Measurements from ENCODE around the gene SLFN5. TPM values are rescaled to one million over a fixed set of nuclear protein-coding genes. Genes with fewer than 3 reads are reported as not detected.
"Not testable (repeated sequence)": the region's sequence is repeated elsewhere in the genome, so short reads cannot be mapped to it uniquely, and the experiment has no call there.

The SLFN5 gene
- polyA plus RNA-seq, 1 donor: 16.3 TPM

DNA sequence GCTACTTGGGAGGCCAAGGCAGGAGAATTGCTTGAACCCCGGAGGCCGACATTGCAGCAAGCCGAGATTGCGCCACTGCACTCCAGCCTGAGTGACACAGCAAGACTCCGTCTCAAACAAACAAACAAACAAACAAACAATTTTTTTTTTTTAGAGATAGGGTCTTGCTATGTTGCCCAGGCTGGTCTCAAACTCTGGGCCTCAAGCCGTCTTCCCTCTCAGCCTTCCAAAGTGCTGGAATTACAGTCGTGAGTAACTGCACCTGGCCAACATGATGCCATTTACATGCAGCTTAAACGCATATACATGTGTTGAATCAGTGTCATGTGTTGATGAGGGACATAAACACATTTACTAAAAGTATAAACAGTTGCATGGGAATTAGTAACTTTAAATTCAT is 2.0 kb upstream of the SLFN5 start:
- DNase-seq: no peak

DNA sequence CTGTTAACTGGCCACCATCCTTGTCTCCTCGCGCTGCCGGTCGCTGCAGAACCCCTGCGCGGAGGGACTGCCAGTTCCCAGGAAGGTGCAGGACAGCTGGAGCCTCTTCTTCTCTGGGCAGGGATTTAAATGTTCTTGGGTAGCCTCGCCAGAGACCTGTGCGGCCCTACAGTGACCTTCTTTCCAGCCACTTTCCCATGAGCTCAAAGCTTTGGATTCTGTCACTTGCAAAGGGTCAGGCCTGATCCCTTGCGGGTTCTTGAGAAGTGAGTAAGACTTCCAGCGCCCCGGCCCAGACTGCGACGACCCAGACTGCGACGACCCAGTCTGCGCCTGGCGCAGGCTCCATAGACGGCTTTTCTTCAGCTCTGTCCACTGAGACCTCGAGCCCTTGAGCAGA is 1.4 kb upstream of the SLFN5 start:
- no peak for DNase-seq

- peak; percentile 75 for DNase-seq
These were observed 591 bp upstream of the SLFN5 start for GRCh38 chr17:35242158-35242804.

DNA sequence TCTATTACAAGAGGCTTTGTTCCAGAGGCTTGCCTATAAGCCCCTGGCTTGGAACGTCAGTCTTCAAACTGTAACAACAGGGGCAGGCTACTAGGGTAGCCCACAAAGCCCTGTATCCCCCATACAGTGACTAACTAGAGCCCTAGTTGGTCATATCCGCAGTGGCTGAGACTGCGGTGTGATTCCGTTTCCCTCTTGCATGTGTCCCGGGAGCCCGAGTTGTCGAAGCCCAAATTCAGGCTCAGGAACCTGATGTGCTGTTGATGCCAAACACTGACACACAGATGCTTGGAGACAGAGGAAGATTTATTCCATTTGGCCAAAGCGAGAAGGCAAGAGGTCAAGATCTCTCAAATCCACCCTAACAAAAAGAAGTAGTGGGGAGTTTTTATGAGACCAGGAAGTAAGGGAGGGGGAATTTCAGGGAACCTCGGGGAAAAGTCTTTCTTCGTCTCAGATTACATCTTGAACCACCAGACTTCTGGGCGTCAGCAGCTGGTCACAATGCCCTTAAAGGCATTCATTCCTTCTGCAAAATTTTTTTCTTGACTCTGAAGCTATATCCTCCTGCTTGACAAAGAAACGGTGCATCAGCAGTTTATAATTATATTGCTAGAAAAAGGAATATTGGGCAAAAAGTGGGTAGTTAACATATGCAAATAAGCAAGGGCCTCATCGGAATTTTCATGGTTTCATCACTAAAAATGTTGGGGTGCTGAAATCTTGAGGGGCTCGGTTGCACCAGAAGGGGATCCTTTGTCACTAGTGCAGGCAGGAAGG is 879 bp downstream of the SLFN5 start:
- no peak for DNase-seq

DNA sequence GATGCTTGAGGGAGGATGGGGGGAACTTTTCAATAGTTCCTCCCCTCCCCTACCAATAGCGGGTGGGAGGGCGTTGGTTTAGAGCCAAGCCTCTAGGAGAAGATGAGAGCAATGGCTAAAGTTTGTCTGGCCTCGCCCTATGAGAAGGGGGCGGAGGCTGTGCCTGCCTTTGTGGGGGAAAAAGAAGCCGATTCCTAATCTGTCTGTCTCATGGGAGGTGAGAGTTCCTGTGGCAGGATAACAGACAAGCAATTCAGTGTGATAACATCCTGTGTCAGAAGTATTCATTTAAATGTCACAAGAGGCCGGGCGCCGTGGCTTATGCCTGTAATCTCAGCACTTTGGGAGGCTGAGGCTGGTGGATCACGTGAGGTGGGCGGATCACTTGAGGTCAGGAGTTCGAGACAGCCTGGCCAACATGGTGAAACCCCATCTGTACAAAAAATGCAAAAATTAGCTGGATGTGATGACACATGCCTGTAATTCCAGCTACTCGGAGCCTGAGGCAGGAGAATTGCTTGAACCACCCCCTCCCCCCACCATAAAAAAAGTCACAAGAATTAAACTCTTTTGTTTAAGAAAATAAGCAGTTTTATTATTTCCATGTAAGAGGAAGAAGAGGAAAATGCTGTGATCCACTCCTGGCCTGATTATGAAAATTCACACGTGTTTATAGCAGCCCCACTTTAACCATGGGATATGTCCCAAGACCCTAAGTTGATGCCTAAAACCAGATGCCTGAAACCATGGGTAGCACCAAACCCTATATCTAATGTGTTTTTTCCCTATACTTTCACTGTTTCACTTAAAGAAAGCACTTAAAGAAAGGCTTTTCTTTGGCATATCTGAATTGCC is 1.7 kb downstream of the SLFN5 start:
- DNase-seq: no peak

DNA sequence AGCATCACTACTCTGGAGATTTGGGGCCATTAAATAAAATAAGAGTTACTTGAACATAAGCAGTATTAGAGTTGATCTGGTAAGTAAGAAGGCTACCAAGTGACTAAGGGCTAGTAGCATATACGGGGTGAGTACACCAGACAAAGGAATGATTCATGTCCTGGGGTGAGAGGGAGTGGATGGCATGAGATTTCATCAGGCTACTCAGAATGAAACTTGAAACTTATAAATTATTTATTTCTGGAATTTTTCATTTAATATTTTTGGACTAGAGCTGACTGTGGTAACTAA is 2.3 kb downstream of the SLFN5 start:
- no peak for DNase-seq

- no peak for DNase-seq
These were observed 9.8 kb downstream of the SLFN5 start for GRCh38 chr17:35252651-35253050.

DNA sequence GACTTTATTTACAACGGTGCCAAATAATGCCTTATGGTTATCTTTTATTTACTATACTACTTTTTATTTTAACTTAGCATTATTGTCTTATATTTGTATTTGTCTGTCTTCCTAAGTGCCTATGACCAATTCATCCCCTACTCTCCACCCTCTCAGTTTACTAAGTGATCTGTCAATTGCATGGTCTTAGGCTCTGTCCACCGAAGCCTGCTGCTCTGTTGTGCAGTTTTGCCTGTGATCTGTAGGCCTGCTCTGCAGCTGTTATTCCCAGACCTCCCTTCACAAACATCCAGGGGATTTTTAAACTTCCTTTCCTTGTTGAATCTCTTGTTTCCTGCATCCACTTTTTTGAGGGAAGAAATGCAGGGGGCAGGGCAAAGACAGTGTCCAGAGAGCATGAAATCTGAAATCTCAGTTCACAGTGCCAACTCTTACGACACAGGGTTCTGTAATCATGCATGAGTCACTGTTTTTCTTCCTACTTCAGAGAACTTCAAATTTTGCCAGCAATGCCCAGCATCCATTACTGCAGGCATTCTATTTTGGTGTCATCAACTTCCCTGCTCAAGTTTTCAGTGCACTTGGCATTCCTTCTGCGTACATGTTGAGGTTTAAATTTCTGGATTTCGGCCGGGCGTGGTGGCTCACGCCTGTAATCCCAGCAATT is 11.4 kb downstream of the SLFN5 start:
- no peak for DNase-seq

DNA sequence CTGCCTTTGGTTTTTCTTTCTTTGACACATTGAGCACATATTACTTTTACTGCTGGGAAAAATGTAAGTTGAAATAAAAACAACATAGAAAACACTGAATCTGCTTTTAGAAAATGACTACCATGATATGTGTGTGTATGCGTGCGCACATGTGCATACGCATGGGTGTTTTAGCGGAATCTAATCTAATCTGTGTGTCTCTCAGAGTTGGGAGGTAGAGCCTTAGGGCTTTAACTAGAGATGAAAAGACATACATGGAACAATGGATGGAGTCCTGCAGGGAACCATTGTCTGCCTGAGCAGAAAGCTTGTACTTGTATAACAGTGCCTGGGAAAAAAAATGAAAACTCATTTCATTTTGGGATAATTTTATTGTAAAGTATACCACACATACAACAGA is 12.4 kb downstream of the SLFN5 start:
- DNase-seq: no peak

DNA sequence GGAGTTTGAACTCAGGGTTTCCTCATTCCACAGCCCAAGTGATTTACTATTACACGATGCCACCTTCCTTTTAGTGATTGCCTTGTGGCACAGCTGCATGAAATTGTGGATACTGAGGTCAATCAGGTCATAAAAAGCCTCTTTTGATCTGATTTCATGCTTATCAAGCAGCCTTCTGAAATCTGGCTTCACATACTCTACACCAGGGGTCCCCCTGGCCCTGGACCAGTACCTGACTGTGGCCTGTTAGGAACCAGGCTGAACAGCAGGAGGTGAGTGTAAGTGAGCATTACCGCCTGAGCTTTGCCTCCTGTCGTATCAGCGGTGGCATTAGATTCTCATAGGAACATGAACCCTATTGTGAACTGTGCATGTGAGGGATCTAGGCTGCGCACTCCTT is 13.8 kb downstream of the SLFN5 start:
- no peak for DNase-seq

DNA sequence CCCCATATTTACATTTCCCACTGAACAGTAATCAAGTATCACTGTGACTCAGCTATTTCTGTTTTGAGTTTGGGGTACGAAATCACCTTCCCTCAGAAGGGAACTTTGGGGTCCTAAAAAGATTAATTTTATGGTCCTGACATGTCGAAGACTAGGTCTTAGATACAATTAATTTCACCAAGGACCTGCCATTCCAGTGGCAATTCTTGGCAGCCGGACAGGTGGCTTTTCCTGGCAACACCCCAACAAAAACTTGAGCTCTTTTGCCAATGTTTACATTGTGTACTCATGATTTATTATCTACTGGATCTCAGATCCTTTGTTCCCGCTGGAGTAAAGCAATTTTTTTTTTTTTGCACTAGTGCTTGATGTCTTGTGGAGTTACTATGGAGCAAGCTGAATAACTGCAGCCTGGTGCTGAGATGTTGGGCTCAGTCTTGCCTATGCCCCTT is 14.4 kb downstream of the SLFN5 start:
- DNase-seq: peak; percentile 80

DNA sequence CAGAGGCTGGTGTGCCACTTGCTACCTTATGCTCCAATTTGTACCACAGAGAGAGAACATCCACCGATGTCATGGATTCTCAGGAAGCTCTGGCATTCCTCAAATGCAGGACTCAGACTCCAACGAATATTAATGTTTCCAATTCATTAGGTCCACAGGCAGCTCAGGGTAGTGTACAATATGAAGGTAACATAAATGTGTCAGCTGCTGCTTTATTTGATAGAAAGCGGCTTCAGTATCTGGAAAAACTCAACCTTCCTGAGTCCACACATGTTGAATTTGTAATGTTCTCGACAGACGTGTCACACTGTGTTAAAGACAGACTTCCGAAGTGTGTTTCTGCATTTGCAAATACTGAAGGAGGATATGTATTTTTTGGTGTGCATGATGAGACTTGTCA is 16.1 kb downstream of the SLFN5 start:
- DNase-seq: no peak

DNA sequence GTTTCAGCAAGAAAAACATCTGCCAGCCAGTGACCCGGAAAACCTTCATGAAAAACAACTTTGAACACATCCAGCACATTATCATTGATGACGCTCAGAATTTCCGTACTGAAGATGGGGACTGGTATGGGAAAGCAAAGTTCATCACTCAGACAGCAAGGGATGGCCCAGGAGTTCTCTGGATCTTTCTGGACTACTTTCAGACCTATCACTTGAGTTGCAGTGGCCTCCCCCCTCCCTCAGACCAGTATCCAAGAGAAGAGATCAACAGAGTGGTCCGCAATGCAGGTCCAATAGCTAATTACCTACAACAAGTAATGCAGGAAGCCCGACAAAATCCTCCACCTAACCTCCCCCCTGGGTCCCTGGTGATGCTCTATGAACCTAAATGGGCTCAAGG is 22.2 kb downstream of the SLFN5 start:
- DNase-seq: no peak

GRCh38 chr17:35265566-35266141 is 22.8 kb downstream of the SLFN5 start:
- no peak for DNase-seq

- DNase-seq: not testable (repeated sequence)
These were observed 31.5 kb downstream of the SLFN5 start for GRCh38 chr17:35274167-35275066.

DNA sequence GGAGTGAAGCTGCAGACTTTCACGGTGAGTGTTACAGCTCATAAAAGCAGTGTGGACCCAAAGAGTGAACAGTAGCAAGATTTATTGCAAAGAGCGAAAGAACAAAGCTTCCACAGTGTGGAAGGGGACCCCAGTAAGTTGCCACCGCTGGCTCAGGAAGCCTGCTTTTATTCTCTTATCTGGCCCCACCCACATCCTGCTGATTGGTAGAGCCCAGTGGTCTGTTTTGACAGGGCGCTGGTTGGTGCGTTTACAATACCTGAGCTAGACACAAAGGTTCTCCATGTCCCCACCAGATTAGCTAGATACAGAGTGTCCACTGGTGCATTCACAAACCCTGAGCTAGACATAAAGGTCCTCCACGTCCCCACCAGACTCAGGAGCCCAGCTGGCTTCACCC is 35.6 kb downstream of the SLFN5 start:
- not testable (repeated sequence) for DNase-seq

DNA sequence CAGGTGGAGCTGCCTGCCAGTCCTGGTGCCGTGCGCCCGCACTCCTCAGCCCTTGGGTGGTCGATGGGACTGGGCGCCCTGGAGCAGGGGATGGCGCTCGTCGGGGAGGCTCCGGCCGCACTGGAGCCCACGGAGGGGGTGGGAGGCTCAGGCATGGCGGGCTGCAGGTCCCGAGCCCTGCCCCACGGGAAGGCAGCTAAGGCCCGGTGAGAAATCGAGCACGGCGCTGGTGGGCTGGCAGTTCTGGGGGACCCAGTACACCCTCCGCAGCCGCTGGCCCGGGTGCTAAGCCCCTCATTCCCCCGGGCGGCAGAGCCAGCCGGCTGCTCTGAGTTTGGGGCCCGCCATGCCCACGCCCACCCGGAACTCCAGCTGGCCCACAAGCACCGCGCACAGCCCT is 36.0 kb downstream of the SLFN5 start:
- DNase-seq: not testable (repeated sequence)

- DNase-seq: no peak
These were observed 40.9 kb downstream of the SLFN5 start for GRCh38 chr17:35283767-35284166.

DNA sequence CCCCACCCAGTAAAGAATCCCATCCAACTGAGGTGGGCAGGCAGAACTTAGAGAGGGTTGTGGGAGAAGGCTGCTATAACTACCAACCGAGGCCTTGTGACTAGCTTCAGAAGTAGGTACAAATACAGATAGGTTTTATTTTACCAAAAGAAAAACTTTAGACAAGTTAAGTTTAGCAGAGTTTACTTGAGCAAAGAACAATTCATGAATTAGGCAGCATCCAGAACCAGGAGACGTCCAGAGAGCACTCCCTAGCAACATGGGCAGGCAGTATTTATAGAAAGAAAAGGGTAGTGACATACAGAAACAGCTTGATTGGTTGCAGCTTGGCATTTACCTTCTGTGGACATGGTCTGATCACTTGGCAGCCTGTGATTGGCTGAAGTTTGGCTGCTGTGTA is 42.1 kb downstream of the SLFN5 start:
- no peak for DNase-seq

DNA sequence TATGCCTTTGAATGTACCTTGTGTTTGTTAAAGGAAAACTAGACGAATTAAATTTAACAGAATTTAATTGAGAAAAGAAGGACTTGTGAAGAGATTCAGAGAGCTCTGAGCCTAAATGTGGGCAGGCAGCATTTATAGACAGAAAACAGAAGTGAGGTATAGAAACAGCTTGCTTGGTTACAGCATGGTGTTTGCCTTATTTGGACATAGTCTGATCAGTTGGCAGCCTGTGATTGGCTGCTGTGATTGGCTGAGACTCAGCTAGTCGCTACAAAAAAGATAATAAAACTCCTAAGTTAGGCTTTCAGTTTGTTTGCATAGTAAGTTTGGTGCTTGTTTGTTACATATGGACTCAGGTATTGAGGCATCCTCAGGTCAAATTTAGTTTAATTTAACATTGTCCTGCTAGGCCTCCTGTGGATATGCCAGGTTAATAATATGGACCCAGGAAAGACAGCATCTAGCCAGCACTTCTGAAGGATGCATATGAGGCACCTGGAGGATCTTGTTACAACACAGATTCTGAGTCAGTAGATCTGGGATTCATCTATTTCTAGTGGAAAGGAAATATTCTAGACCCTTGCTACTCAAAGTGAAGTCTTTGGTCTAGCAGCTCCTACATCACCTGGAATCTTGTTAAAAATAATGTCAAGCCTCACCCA is 43.4 kb downstream of the SLFN5 start:
- DNase-seq: no peak
